T-helper 1 cell treated with Interleukin-12 subunit alpha and Interleukin-12 subunit beta and Interleukin-4 antibody, amounts not matched to agents 30 ng/mL and 1 ng/mL, for 36 hours (primary cell): ENCODE data around the gene PRKCG. TPM values are rescaled to one million over a fixed set of nuclear protein-coding genes. Genes with fewer than 3 reads are reported as not detected.

ENCODE experiments used
- intact Hi-C: fragments of 100-400 bp; cut with micrococcal nuclease; formaldehyde crosslinking; loops from one replicate; pipeline ENCODE4 v1.15.1; 2024
- total RNA-seq: library from RNA; stranded (reverse); gene quantifications from 2 replicates; pipeline ENCODE4 v1.2.3, GENCODE V29; 2022

PRKCG gene
- total RNA-seq, 1 donor from 2014 or later, result 0.32 TPM

- intact Hi-C loops, result no loop called here
Measured at GRCh38 chr19:53870485-53870844, 11.5 kb upstream of the PRKCG start.

- intact Hi-C loops, result no loop called here
Measured at GRCh38 chr19:53871454-53871853, 10.5 kb upstream of the PRKCG start.

- intact Hi-C loops, result no loop called here
Measured at GRCh38 chr19:53872762-53873161, 9.2 kb upstream of the PRKCG start.

DNA sequence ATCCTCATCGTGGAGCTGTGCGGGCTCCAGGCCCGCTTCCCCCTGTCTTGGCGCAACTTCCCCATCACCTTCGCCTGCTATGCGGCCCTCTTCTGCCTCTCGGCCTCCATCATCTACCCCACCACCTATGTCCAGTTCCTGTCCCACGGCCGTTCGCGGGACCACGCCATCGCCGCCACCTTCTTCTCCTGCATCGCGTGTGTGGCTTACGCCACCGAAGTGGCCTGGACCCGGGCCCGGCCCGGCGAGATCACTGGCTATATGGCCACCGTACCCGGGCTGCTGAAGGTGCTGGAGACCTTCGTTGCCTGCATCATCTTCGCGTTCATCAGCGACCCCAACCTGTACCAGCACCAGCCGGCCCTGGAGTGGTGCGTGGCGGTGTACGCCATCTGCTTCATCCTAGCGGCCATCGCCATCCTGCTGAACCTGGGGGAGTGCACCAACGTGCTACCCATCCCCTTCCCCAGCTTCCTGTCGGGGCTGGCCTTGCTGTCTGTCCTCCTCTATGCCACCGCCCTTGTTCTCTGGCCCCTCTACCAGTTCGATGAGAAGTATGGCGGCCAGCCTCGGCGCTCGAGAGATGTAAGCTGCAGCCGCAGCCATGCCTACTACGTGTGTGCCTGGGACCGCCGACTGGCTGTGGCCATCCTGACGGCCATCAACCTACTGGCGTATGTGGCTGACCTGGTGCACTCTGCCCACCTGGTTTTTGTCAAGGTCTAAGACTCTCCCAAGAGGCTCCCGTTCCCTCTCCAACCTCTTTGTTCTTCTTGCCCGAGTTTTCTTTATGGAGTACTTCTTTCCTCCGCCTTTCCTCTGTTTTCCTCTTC is 8.0 kb upstream of the PRKCG start:
- intact Hi-C loops, result no loop called here

- intact Hi-C loops, result no loop called here
Measured at GRCh38 chr19:53874606-53874990, 7.4 kb upstream of the PRKCG start.

DNA sequence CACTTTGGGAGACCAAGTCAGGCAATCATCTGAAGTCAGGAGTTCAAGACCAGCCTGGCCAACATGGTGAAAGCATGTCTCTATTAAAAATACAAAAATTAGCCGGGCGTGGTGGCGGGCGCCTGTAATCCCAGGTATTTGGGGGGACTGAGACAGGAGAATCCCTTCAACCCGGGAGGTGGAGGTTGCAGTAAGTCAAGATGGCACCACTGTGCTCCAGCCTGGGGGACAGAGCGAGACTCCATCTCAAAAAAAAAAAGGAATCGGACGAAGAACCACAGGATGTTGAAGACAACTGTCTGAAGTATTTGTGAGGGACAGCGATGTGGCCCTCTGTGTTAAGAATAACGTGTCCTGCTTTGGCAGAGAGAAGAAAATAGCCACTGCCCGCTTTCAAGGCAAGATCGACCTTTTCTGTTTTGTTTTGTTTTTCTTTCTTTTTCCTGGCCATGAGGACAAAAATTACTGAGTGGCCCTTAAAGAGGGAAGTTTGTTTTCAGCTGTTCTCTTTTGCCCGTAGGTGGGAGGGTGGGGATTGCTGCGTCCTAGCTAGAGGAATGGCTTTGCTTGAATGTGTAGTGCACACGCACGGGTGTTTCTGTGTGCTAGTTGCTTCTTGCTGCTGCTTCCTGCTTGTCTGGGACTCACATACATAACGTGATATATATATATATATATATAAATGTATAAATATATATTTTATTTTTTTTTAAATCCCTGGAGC is 6.2 kb upstream of the PRKCG start:
- intact Hi-C loops, result no loop called here

GRCh38 chr19:53876651-53877224 is 5.3 kb upstream of the PRKCG start:
- intact Hi-C loops, result no loop called here

DNA sequence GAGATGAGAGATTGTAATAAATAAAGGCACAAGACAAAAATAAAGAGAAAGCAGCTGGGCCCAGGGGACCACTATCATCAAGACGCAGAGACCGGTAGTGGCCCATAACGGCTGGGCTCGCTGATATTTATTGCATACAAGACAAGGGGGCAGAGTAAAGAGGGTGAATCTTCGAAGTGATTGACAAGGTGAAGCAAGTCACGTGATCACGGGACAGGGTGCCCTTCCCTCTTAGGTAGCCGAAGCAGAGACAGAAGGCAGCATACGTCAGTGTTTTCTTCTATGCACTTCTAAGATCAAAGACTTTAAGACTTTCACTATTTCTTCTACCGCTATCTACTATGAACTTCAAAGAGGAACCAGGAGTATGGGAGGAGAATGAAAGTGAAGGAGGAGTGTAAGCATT is 4.6 kb upstream of the PRKCG start:
- intact Hi-C loops, result no loop called here

- intact Hi-C loops, result loop anchor here (1.0 kb wide), 2 partner anchors 9 to 12 kb away; no protein-coding TSS in a partner anchor
Measured at GRCh38 chr19:53878776-53879139, 3.2 kb upstream of the PRKCG start.

- intact Hi-C loops, result loop anchor here (1.0 to 2.0 kb wide), 3 partner anchors 10 to 23 kb away; no protein-coding TSS in a partner anchor
Measured at GRCh38 chr19:53879140-53880081, 2.6 kb upstream of the PRKCG start.

DNA sequence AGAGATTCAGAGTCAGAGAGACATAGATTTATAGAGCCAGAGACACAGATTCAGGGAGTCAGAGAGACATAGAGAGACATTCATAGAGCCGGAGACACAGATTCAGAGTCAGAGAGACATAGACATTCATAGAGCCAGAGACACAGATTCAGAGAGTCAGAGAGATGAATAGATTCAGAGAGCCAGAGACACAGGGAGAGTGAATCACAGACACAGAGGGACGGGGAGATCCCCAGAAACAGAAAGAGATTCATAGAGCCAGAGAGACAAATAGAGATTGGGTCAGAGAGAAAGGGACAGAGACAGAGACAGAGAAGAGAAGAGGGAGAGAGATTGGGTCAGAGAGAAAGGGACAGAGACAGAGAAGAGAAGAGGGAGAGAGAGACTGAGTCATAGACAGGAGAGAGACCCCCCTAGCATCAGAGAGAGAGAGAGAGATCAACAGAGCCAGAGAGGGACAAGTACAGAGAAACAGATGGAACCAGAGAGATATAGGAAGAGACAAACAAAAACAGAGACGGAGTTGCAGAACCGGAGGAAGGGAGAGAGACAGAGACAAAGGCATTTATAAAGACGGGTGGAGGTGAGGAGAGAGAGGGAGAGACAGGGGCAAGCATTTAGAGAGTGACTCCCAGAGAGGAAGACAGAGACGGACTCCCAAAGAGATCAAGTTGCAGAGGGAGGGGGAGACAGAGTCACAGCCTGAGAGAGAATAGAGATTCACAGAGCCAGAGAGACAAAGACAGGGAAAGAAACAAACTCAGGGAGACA is 1.1 kb upstream of the PRKCG start:
- intact Hi-C loops, result loop anchor here (2.0 kb wide), 1 partner anchor 22 kb away; no protein-coding TSS in a partner anchor

DNA sequence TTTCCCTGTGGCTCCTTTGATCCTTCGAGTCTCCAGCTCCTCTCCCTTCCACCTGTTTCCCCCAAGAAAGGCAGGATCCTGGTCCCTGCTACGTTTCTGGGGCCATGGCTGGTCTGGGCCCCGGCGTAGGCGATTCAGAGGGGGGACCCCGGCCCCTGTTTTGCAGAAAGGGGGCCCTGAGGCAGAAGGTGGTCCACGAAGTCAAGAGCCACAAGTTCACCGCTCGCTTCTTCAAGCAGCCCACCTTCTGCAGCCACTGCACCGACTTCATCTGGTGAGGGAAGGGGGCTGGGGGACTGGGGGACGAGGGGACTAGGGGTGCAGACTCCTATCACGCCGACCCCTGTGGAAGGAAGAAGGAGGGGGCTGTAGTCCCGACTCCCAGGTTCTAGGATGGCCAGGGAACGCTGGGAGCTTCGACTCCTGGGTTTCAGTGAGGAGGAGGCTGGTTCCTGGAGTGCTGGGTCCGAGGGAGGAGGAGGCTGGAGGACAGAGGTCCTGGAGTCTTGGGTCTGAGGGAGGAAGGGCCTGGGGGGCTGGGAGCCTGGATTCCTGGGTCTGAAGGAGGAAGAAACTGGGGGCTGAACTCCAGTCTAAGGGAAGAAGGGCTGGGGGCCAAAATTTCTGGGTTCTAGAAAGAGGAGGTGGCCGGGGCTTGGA is 524 bp downstream of the PRKCG start:
- intact Hi-C loops, result loop anchor here (1.0 kb wide), 2 partner anchors 29 to 40 kb away; no protein-coding TSS in a partner anchor

DNA sequence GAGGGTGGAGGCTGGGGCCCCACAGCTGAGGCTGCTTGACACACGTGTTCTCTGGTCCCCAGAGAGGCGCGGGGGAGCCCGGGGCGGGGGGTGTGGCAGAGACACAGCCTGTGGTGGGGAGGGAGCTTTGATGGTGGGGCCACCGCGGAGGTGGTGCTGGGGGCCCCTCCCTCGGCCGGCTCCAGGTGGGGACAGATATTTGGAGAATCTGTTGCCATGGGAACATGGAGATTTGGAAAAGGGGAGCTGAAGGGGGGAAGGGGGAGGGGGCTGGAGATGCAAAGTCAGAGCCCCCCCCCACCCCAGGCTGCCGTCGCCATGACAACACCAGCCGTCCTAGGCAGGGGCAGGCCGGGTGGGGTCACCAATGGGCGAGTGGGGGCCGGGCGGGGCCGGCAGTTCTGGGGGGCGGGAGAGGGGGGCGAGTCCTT is 1.2 kb downstream of the PRKCG start:
- intact Hi-C loops, result no loop called here

DNA sequence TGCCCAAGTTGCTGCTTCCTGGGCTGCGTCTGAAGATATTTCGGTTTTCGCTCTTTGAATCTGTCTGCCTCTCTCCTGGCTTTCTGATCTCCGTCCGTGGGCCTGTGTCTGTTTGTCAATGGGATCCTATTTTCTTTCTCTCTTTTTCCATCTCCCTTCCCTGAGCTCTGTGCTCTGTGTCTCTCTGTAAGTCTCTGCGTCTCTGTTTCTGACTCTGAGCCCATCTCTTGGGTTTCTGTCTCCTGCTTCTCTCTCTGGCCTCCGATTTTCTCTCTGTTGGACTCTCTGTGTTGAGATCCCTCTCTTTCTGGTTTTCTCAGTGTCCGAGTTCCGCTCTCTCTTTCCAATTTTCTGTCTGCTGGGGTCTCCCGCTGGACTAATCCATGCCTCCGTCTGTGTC is 1.7 kb downstream of the PRKCG start:
- intact Hi-C loops, result no loop called here

- intact Hi-C loops, result no loop called here
Measured at GRCh38 chr19:53884256-53884655, 2.3 kb downstream of the PRKCG start.

DNA sequence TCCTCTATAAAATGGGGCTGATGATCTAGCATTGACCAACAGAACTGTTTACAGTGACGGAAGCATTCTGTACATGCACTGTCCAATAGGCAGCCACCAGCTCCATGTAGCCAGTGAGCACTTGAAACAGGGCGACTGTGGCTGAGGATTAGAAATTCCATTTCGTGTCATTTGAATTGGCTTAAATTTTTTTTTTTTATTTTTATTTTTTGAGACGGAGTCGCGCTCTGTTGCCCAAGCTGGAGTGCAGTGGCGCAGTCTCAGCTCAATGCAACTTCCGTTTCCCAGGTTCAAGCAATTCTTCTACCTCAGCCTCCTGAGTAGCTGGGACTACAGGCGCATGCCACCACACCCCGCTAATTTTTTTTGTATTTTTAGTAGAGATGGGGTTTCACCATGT is 3.0 kb downstream of the PRKCG start:
- intact Hi-C loops, result no loop called here

DNA sequence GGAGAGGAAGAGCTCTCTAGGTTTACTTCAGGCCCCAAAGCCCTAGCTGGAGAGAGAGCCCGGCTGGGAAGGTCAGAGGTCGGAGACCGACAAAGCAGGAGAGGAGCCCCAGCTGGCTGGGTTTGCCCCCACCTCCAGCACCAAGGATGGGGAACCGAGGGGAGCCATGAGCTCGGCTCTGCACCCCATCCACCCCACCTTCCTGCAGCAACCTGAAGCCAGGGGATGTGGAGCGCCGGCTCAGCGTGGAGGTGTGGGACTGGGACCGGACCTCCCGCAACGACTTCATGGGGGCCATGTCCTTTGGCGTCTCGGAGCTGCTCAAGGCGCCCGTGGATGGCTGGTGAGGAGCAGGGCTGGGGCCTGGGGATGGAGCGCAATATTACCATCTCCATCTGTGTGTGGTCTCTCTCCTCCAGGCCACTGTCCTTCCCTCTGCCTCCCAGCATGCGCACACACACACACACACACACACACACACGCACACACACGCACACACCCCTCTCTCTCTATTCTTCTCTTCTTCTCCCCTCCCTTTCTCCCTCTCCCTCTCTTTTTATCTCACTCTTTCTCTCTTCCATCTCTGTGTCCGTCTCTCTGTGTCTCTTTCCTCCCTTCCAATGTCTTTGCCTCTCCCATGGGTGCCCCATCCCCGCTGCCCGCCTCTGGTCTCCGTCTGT is 10.4 kb downstream of the PRKCG start:
- intact Hi-C loops, result no loop called here

DNA sequence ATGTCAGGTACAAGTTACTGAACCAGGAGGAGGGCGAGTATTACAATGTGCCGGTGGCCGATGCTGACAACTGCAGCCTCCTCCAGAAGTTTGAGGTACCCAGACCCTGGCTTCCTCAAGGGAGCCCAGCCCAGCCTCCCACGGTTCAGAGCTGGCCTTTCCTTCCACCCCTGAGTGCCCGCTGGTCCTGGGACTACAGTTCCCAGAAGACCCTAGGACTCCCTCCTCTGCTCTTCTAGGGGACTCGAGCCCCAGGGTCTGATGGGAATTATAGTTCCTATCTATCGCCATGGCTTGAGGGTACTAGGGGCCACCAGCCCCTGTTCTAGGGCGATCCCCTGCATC is 11.0 kb downstream of the PRKCG start:
- intact Hi-C loops, result no loop called here

DNA sequence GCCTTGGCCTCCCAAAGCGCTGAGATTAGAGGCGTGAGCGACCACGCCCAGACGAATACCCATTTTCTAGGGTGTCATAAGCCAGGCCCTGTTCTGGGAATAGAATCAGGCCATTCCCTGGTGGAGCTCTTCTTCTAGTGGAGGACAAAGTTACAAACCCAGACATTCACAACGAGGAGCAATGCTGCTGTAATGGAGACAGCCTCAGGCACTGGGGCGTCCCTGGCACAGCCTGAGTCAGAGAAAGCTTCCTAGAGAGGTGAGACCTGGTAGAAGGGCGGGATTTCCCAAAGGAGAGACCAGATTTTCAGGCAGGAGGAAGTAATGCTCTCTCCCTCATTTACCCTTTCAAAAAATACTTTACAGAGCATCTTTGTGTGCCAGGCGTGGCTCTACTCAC is 12.7 kb downstream of the PRKCG start:
- intact Hi-C loops, result no loop called here
